ENCODE data around the gene SORBS2. TPM values are rescaled to one million over a fixed set of nuclear protein-coding genes. Genes with fewer than 3 reads are reported as not detected.

The SORBS2 gene
- total and polyA plus RNA-seq, 2 donors (not counting 3 experiments of a cell fraction or from before 2014, with no cell fraction given), result 69.8 to 82.5 TPM

- Histone ChIP-seq H4K20me1 (replicated peaks; ENCODE audit: control insufficient read depth, extremely low read depth, insufficient read depth, low read length) (no peaks in the 10 kb centered on the region), H3K4me3 (replicated peaks in 1 of 3; ENCODE audit: insufficient read depth in 1 of 3, low read depth in 1 of 3, low read length in 3 of 3) (no peak overlapping the region), H3K9ac (replicated peaks; ENCODE audit: extremely low read depth, insufficient read depth, low read length) (peak overlapping the region; percentile 45), H3K79me2 (ENCODE audit: control insufficient read depth, insufficient read depth, low read length) (no peaks in the 10 kb centered on the region), H3K36me3 (ENCODE audit: control insufficient read depth in 2 of 2, extremely low read depth in 1 of 2, insufficient read depth in 2 of 2, low read length in 2 of 2) (no peaks in the 10 kb centered on the region), H3K4me2 (ENCODE audit: insufficient read depth, low read length) (peak overlapping the region; percentile 76), H3K9me3 (replicated peaks; ENCODE audit: control insufficient read depth, insufficient read depth, low read length) (no peaks in the 10 kb centered on the region), H3K4me1 (ENCODE audit: control insufficient read depth, extremely low read depth, insufficient read depth, low read length) (peaks cover 28% of the 10 kb centered on the region), H2AFZ (ENCODE audit: low read depth, low read length) (no peak overlapping the region), H3K9me1 (replicated peaks; ENCODE audit: control insufficient read depth, extremely low read depth, insufficient read depth, low read length) (no peaks in the 10 kb centered on the region), H3K27ac (ENCODE audit: insufficient read depth, low read depth, low read length) (no peak overlapping the region), H3K27me3 (ENCODE audit: control insufficient read depth in 2 of 2, insufficient read depth in 2 of 2, low read length in 2 of 2) (no peaks in the 10 kb centered on the region)
- FAIRE-seq (no peak), DNase-seq (ENCODE audit: low read depth, low spot score) (peak; percentile 28)
- TF ChIP-seq EZH2 (IDR thresholded peaks at IDR 0.05; ENCODE audit: borderline replicate concordance, low read depth, low read length, severe bottlenecking), result no peak
- intact Hi-C loops (cut with micrococcal nuclease), result loop anchor here (1.0 to 2.0 kb wide), 2 partner anchors 10 to 34 kb away; no protein-coding TSS in a partner anchor
- ChIA-PET CTCF (interaction anchor here (1.0 to 2.4 kb wide), 3 partner anchors 10 to 283 kb away, joined by 3 to 20 read pairs (median 5); no protein-coding TSS in a partner anchor), POLR2A (no interaction called here)
- BruUV-seq (replicated peaks), result no TSS peak
- dilution Hi-C loops (cut with MboI; ENCODE audit: extremely low pct_ligation_motif_present, low sequenced_read_pairs), result no loop called here
Measured at GRCh38 chr4:185738820-185739219, 73.2 kb downstream of the SORBS2 start.

GRCh38 chr4:185738038-185738552 lies 73.9 kb downstream of the SORBS2 start:
- intact Hi-C loops (cut with micrococcal nuclease), result loop anchor here (1.0 to 2.0 kb wide), 2 partner anchors 9 to 35 kb away; no protein-coding TSS in a partner anchor
- no TSS peak for BruUV-seq (replicated peaks)

More at GRCh38 chr4:185738038-185738552, 73.9 kb downstream of the SORBS2 start:
- ChIA-PET CTCF (interaction anchor here (0.6 to 2.4 kb wide), 4 partner anchors 10 to 300 kb away, joined by 3 to 20 read pairs (median 4); no protein-coding TSS in a partner anchor), POLR2A (no interaction called here)
- Histone ChIP-seq H3K36me3 (ENCODE audit: control insufficient read depth in 2 of 2, extremely low read depth in 1 of 2, insufficient read depth in 2 of 2, low read length in 2 of 2) (peaks cover 0 to 3% of the 10 kb centered on the region in 2 experiments), H3K79me2 (ENCODE audit: control insufficient read depth, insufficient read depth, low read length) (no peaks in the 10 kb centered on the region), H4K20me1 (replicated peaks; ENCODE audit: control insufficient read depth, extremely low read depth, insufficient read depth, low read length) (no peaks in the 10 kb centered on the region), H3K9ac (replicated peaks; ENCODE audit: extremely low read depth, insufficient read depth, low read length) (peak overlapping the region; percentile 45), H3K9me1 (replicated peaks; ENCODE audit: control insufficient read depth, extremely low read depth, insufficient read depth, low read length) (no peaks in the 10 kb centered on the region), H3K4me3 (replicated peaks in 1 of 3; ENCODE audit: insufficient read depth in 1 of 3, low read depth in 1 of 3, low read length in 3 of 3) (peak overlapping the region in 1 of 3 experiments; percentile 3), H3K9me3 (replicated peaks; ENCODE audit: control insufficient read depth, insufficient read depth, low read length) (no peaks in the 10 kb centered on the region), H3K4me1 (ENCODE audit: control insufficient read depth, extremely low read depth, insufficient read depth, low read length) (peaks cover 28% of the 10 kb centered on the region), H3K27me3 (ENCODE audit: control insufficient read depth in 2 of 2, insufficient read depth in 2 of 2, low read length in 2 of 2) (no peaks in the 10 kb centered on the region), H3K4me2 (ENCODE audit: insufficient read depth, low read length) (peak overlapping the region; percentile 76), H2AFZ (ENCODE audit: low read depth, low read length) (no peak overlapping the region), H3K27ac (ENCODE audit: insufficient read depth, low read depth, low read length) (peak overlapping the region; percentile 35)
- DNase-seq (ENCODE audit: low read depth, low spot score), result peak; percentile 88
- dilution Hi-C loops (cut with MboI; ENCODE audit: extremely low pct_ligation_motif_present, low sequenced_read_pairs), result no loop called here
- no peak for TF ChIP-seq MYC (IDR thresholded peaks at IDR 0.05; ENCODE audit: low read depth, low read length)
- TF ChIP-seq FOS (IDR thresholded peaks at IDR 0.05; ENCODE audit: borderline replicate concordance, insufficient read depth, low read length), result peak; percentile 58
- TF ChIP-seq JUN (IDR thresholded peaks at IDR 0.05; ENCODE audit: borderline replicate concordance, insufficient read depth, insufficient read length, low read depth), result peak; percentile 65
- FAIRE-seq, result peak; percentile 69

Data from endothelial cell of umbilical vein (primary cell).